Upper lobe of left lung (tissue), 6 donors: ENCODE measurements around the gene CHRDL1. TPM values are rescaled to one million over a fixed set of nuclear protein-coding genes. Genes with fewer than 3 reads are reported as not detected.

Experiments
- ATAC-seq, 2 donors: fragments of 200-7000 bp; cut with Tn5 transposase; one replicate each; pipeline ENCODE4 v1.9.1; 2022; ENCODE audit warnings: mild to moderate bottlenecking in 2 of 2, moderate library complexity in 2 of 2; ENCODE audit not compliant: low FRiP score in 2 of 2
- DNase-seq, 2 donors: peaks; one replicate each; pipeline ENCODE4 v3.0.0-alpha.2; 2019 to 2020
- H3K27ac ChIP-seq, 4 donors: fragments of 200-600 bp; sonication (generic); one replicate each; pipeline ENCODE4 v1.5.1; 2016 to 2019
- H3K27me3 ChIP-seq, 4 donors: fragments of 200-600 bp; sonication (generic); one replicate each; pipeline ENCODE4 v1.5.1; 2017 to 2019
- H3K36me3 ChIP-seq, 4 donors: fragments of 200-600 bp; sonication (generic); one replicate each; pipeline ENCODE4 v1.5.1; 2016 to 2019
- H3K4me1 ChIP-seq, 4 donors: fragments of 200-600 bp; sonication (generic); one replicate each; pipeline ENCODE4 v1.5.1; 2018 to 2019
- H3K4me3 ChIP-seq, 4 donors: fragments of 200-600 bp; sonication (generic); one replicate each; pipeline ENCODE4 v1.5.1; 2017 to 2019; ENCODE audit warnings: mild to moderate bottlenecking in 2 of 4, moderate library complexity in 1 of 4
- H3K9me3 ChIP-seq, 4 donors: fragments of 200-600 bp; sonication (generic); one replicate each; pipeline ENCODE4 v1.5.1; 2018 to 2019
- EP300 ChIP-seq, 4 donors: sonication (generic); formaldehyde crosslinking; IDR thresholded peaks; one replicate each; pipeline ENCODE4 v1.5.1; 2017; ENCODE audit warnings: antibody characterized with exemption in 4 of 4, control low read depth in 2 of 4
- POLR2A ChIP-seq, 4 donors: fragments of 450-650 bp; IDR thresholded peaks; one replicate each; pipeline ENCODE4 v1.5.1; 2016 to 2017; ENCODE audit warnings: antibody characterized with exemption in 4 of 4, mild to moderate bottlenecking in 2 of 4
- POLR2AphosphoS5 ChIP-seq, 2 donors: sonication (generic); formaldehyde crosslinking; IDR thresholded peaks; one replicate each; pipeline ENCODE4 v1.5.1; 2017; ENCODE audit warnings: antibody characterized with exemption in 2 of 2
- WGBS, 2 donors: methylation state at CpG; one replicate each; pipeline ENCODE4 v1.1.5; 2017 to 2018; 5-methylcytosine and 5-hydroxymethylcytosine counted together
- total RNA-seq, 6 donors: library from RNA; depleted of rRNA in 4 of 6; stranded (reverse); fragments of >200 nt in 4 of 6; gene quantifications; one replicate each; pipeline versions ENCODE4 v1.1.0 to v1.2.1, GENCODE V29; 2016 to 2021
- TF ChIP-seq, protein P1 (sequence below), 6 experiments: fragments of 450-650 bp in 4 of 6; fragments of 200-600 bp in 2 of 6; sonication (generic) in 2 of 6; IDR thresholded peaks; one replicate each; pipeline ENCODE4 v1.5.1; 2016 to 2019; ENCODE audit warnings: antibody characterized with exemption in 6 of 6
- donor health status: DM: no; HTN: no; CAD: no; lungs with moderate emphysema.
- donor health status: DM: no; HTN: yes; CAD: no; lungs with severe emphysema.

The CHRDL1 gene
- total RNA-seq, 6 donors from 2014 or later = 23.0 to 68.7 (median 44.3) TPM

DNA sequence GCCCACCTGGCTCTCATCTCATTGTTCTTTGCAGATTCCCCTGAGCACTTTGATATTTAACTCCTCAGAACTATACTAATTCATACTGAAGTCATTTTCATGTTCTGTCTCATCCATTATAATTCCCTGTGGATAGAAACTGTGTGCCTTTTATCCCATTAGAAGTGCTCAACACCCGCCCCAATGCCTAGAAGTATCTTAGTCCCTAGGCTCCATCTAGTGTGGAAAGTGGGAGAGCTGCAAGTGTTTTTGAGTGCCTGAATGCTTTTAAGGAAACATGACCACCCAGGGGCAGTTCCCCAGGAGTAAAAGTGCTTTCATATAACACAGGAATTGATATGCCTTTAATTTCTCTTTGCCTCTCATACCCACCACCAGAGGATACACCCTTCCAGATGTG, 117.0 kb downstream of the CHRDL1 start:
- no peaks in the 10 kb centered on the region for H3K36me3 ChIP-seq
- H3K4me1 ChIP-seq = no peaks in the 10 kb centered on the region
- ATAC-seq = no peak
- DNase-seq = no peak
- H3K27ac ChIP-seq = no peak overlapping the region
- H3K9me3 ChIP-seq = no peaks in the 10 kb centered on the region
- no peaks in the 10 kb centered on the region for H3K27me3 ChIP-seq
- TF ChIP-seq POLR2AphosphoS5 (IDR thresholded peaks at IDR 0.05) (no peak), POLR2A (IDR thresholded peaks at IDR 0.05) (no peak), EP300 (IDR thresholded peaks at IDR 0.05) (no peak)
- TF ChIP-seq, protein P1, sequence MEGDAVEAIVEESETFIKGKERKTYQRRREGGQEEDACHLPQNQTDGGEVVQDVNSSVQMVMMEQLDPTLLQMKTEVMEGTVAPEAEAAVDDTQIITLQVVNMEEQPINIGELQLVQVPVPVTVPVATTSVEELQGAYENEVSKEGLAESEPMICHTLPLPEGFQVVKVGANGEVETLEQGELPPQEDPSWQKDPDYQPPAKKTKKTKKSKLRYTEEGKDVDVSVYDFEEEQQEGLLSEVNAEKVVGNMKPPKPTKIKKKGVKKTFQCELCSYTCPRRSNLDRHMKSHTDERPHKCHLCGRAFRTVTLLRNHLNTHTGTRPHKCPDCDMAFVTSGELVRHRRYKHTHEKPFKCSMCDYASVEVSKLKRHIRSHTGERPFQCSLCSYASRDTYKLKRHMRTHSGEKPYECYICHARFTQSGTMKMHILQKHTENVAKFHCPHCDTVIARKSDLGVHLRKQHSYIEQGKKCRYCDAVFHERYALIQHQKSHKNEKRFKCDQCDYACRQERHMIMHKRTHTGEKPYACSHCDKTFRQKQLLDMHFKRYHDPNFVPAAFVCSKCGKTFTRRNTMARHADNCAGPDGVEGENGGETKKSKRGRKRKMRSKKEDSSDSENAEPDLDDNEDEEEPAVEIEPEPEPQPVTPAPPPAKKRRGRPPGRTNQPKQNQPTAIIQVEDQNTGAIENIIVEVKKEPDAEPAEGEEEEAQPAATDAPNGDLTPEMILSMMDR (IDR thresholded peaks at IDR 0.05) = no peak
- H3K4me3 ChIP-seq = no peak overlapping the region
- 62 to 67% methylated on average over 1 of the region's 1 CpG for WGBS, 2 donors

DNA sequence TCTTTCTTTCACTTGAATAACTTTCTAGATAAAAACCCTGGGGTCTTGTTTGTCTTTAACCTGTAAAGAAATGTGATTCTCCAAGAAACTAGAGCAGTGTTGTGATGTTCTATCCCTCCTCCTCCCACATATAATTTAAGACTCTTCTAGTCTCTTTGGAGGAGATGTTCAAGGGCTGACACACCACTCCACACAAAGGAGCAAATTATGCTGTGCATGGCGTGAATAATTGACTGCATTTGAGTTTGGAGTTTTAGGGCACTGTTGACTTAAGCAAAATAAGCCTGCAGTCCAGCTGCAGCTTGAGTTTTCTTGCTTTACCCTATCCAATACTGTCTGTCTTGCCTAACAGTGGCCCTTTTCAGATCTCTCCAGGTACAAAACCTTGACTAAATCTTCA, 119.7 kb downstream of the CHRDL1 start:
- TF ChIP-seq POLR2AphosphoS5 (IDR thresholded peaks at IDR 0.05) (no peak), POLR2A (IDR thresholded peaks at IDR 0.05) (no peak), EP300 (IDR thresholded peaks at IDR 0.05) (no peak)
- TF ChIP-seq, protein P1 (IDR thresholded peaks at IDR 0.05) = no peak
- Histone ChIP-seq H3K27ac (no peak overlapping the region), H3K36me3 (no peaks in the 10 kb centered on the region), H3K4me3 (no peak overlapping the region), H3K27me3 (no peaks in the 10 kb centered on the region), H3K4me1 (no peaks in the 10 kb centered on the region), H3K9me3 (no peaks in the 10 kb centered on the region)
- ATAC-seq (no peak), DNase-seq (no peak)
- 24% methylated on average over 1 of the region's 1 CpG; no CpG with 5 or more reads in 1 of the 2 donors for WGBS, 2 donors

DNA sequence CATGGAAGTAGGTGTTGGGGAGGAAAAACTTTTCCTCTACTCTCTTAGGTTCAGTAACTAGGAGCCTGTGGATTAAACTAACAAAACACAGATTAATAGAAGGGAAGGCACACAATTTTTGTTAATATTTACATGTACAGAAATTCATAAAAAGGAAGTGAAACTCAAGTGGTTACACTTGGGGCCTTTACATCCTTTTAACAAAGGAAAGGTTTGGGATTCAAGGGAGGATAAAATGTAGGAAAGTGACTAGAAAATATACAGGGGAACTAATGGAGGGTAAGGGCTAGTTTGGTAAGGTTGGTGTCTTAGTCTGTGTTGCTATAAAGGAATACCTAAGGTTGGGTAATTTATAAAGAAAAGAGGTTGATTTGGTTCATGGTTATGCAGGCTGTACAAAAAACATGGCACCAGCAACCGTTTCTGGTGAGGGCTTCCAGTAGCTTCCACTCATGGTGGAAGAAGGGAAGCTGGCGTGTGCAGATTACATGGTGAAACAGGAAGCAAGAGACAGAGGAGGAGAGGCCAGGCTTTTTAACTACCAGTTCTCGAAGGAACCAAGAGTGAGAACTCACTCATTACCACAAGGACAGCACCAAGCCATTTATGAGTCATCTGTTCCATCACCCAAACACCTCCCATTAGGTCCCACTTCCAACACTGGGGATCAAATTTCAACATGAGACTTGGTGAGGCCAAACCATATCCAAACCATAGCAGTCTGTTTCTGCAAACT, 124.4 kb downstream of the CHRDL1 start:
- no peaks in the 10 kb centered on the region for H3K27me3 ChIP-seq
- H3K36me3 ChIP-seq = no peaks in the 10 kb centered on the region
- no peaks in the 10 kb centered on the region for H3K4me1 ChIP-seq
- TF ChIP-seq, protein P1 (IDR thresholded peaks at IDR 0.05) = no peak
- TF ChIP-seq POLR2A (IDR thresholded peaks at IDR 0.05) (no peak), POLR2AphosphoS5 (IDR thresholded peaks at IDR 0.05) (no peak), EP300 (IDR thresholded peaks at IDR 0.05) (no peak)
- WGBS, 2 donors = 67 to 73% methylated on average over 3 of the region's 3 CpGs
- no peaks in the 10 kb centered on the region for H3K9me3 ChIP-seq
- no peak overlapping the region for H3K27ac ChIP-seq
- H3K4me3 ChIP-seq = no peak overlapping the region
- DNase-seq (no peak), ATAC-seq (no peak)

DNA sequence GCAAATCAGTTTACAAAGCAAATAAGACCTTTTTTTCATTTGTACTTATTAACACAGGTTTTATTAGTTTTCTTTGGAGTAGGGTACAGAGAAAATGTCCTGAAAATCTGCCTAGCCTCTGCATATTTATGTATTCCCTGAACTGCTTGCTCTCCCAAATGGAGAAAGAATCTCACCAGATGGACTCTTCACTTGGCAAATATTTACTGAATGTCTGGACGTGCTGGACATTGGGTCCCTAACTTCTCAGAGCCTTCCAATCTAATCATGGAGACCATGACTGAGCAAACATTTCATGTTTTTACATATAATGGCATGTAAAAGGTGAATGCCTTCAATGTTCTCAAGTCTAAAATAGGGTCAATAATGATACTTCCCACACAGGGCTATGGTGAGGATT, 126.0 kb downstream of the CHRDL1 start:
- no peaks in the 10 kb centered on the region for H3K9me3 ChIP-seq
- H3K27ac ChIP-seq = no peak overlapping the region
- no peak overlapping the region for H3K4me3 ChIP-seq
- no peak for TF ChIP-seq EP300 (IDR thresholded peaks at IDR 0.05)
- no peak for TF ChIP-seq POLR2A (IDR thresholded peaks at IDR 0.05)
- TF ChIP-seq POLR2AphosphoS5 (IDR thresholded peaks at IDR 0.05) = no peak
- TF ChIP-seq, protein P1 (IDR thresholded peaks at IDR 0.05) = no peak
- DNase-seq = no peak
- 19 to 29% methylated on average over 1 of the region's 1 CpG for WGBS, 2 donors
- H3K27me3 ChIP-seq = no peaks in the 10 kb centered on the region
- no peaks in the 10 kb centered on the region for H3K36me3 ChIP-seq
- ATAC-seq = no peak
- H3K4me1 ChIP-seq = no peaks in the 10 kb centered on the region

DNA sequence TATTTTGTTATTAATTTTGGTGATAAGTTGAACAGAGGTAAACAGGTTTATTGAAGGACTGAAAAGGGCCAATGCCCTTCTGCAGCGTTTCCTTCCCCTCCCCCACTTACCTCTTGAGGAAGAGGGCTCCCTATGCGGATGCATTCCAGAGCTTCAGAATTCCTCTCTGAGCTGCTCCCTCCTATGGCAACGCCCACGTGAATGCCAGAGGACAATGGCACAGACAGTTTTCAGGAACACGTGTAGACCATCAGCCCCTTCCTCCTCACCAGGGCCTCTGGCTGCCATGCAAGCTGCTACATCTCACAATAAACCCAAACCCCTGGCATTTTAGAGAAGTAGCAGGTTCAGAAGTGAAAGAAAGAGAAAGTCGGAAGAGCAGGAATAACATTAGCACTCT, 127.9 kb downstream of the CHRDL1 start:
- ATAC-seq = no peak
- H3K36me3 ChIP-seq = no peaks in the 10 kb centered on the region
- H3K27me3 ChIP-seq = no peaks in the 10 kb centered on the region
- no peaks in the 10 kb centered on the region for H3K4me1 ChIP-seq
- WGBS, 2 donors = 18 to 77% methylated on average over 1 to 6 of the region's 6 CpGs
- H3K4me3 ChIP-seq = no peak overlapping the region
- H3K9me3 ChIP-seq = no peaks in the 10 kb centered on the region
- no peak for TF ChIP-seq POLR2A (IDR thresholded peaks at IDR 0.05)
- no peak for TF ChIP-seq POLR2AphosphoS5 (IDR thresholded peaks at IDR 0.05)
- no peak for DNase-seq
- H3K27ac ChIP-seq = no peak overlapping the region
